ENCODE data around the gene GUCY1A2.

DNA sequence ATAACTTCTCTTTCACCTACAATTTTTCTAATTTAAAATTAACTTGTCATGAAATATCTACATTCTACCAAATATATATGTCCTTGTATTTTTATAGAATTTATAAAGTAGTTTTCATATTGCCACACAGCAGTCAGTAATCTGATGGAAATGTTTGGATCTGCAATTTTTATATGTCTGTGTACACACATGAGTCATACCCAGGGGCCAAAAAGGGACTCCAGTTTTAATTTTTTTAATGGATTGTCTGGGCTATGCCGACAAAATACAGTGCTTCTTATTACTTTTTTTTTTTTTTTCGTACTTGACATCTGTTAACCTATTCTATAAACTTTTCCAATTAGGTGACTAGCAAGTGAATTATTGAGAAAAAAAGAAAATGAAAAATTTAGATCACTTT is 6.3 kb downstream of the GUCY1A2 start:
- TF ChIP-seq EZH2phosphoT487 (IDR thresholded peaks at IDR 0.05; ENCODE audit: borderline replicate concordance) = no peak
- TF ChIP-seq SP1 (IDR thresholded peaks at IDR 0.05; ENCODE audit: low read depth) = no peak
